ENCODE measurements around the gene CHRNB1.

Gene CHRNB1

GRCh38 chr17:7404737-7405349 is 40.0 kb upstream of the CHRNB1 start (continued):
- no peak for TF ChIP-seq ZNF585B (tag by site-specific recombination; IDR thresholded peaks at IDR 0.05)
- TF ChIP-seq ZNF768 (tag by site-specific recombination; IDR thresholded peaks at IDR 0.05), result no peak
- TF ChIP-seq ZNF843 (tag by site-specific recombination; IDR thresholded peaks at IDR 0.05), result no peak
- peak; percentile 70 for TF ChIP-seq GLIS1 (tag by site-specific recombination; IDR thresholded peaks at IDR 0.05)
- TF ChIP-seq ZNF513 (tag by site-specific recombination; IDR thresholded peaks at IDR 0.05), result no peak
- no peak for TF ChIP-seq ZNF707 (tag by site-specific recombination; IDR thresholded peaks at IDR 0.05)
- TF ChIP-seq ZNF202 (tag by site-specific recombination; IDR thresholded peaks at IDR 0.05; ENCODE audit: borderline replicate concordance), result no peak
- TF ChIP-seq ZNF558 (tag by site-specific recombination; IDR thresholded peaks at IDR 0.05), result no peak
- no peak for TF ChIP-seq KLF9 (tag by site-specific recombination; IDR thresholded peaks at IDR 0.05; ENCODE audit: low read depth)
- no peak for TF ChIP-seq ZBTB48 (tag by site-specific recombination; IDR thresholded peaks at IDR 0.05)
- TF ChIP-seq ZIC2 (tag by site-specific recombination; IDR thresholded peaks at IDR 0.05), result no peak
- TF ChIP-seq ZNF600 (tag by site-specific recombination; IDR thresholded peaks at IDR 0.05), result 0 out of 2 replicates have a peak, but pooled peaks have one; percentile 14
- peak; percentile 92 for TF ChIP-seq ZBTB20 (tag by site-specific recombination; IDR thresholded peaks at IDR 0.05)
- no peak for TF ChIP-seq ZNF324 (tag by site-specific recombination; IDR thresholded peaks at IDR 0.05)
- no peak for TF ChIP-seq ZNF791 (tag by site-specific recombination; IDR thresholded peaks at IDR 0.05)
- TF ChIP-seq ZSCAN30 (tag by site-specific recombination; IDR thresholded peaks at IDR 0.05), result peak; percentile 8; the same call in 1 of the 2 replicates
- no peak for TF ChIP-seq GLI2 (tag by site-specific recombination; IDR thresholded peaks at IDR 0.05; ENCODE audit: borderline replicate concordance, low read depth)
- peak; percentile 61 for TF ChIP-seq SP2 (tag by site-specific recombination; IDR thresholded peaks at IDR 0.05)
- 0 out of 2 replicates have a peak, but pooled peaks have one; percentile 26 for TF ChIP-seq ZBTB7A (tag by site-specific recombination; IDR thresholded peaks at IDR 0.05; ENCODE audit: low read depth)
- TF ChIP-seq, protein P1, sequence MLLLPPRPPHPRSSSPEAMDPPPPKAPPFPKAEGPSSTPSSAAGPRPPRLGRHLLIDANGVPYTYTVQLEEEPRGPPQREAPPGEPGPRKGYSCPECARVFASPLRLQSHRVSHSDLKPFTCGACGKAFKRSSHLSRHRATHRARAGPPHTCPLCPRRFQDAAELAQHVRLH (tag by site-specific recombination; IDR thresholded peaks at IDR 0.05), result no peak
- TF ChIP-seq ZNF292 (tag by site-specific recombination; IDR thresholded peaks at IDR 0.05; ENCODE audit: borderline replicate concordance, low read depth), result no peak

- Histone ChIP-seq H3K27ac (ENCODE audit: extremely low read depth, low read depth, low read length) (peak overlapping the region; percentile 31; the same call in 1 of the 2 replicates), H3K36me3 (ENCODE audit: control insufficient read depth in 2 of 2, insufficient read depth in 1 of 2, low read length in 2 of 2) (peaks cover 9 to 29% of the 10 kb centered on the region in 2 experiments; a peak in 2 of 3 replicates), H3K4me1 (ENCODE audit: control insufficient read depth, insufficient read depth, low read length) (peaks cover 8% of the 10 kb centered on the region), H3K9me3 (ENCODE audit: control insufficient read depth, insufficient read depth, low read depth, low read length) (no peaks in the 10 kb centered on the region), H3K4me3 (ENCODE audit: low read depth, low read length) (peak overlapping the region; percentile 69)
- ChIA-PET POLR2A (interaction anchor here (0.6 to 3.2 kb wide), 6 partner anchors 11 to 1357 kb away, joined by 3 to 31 read pairs (median 4); partner anchors contain the start of genes POLR2A and TMEM102), CTCF (interaction anchor here (1.0 to 1.7 kb wide), 2 partner anchors 13 to 31 kb away, joined by 4 to 5 read pairs; no protein-coding TSS in a partner anchor)
- TF ChIP-seq, protein P2, sequence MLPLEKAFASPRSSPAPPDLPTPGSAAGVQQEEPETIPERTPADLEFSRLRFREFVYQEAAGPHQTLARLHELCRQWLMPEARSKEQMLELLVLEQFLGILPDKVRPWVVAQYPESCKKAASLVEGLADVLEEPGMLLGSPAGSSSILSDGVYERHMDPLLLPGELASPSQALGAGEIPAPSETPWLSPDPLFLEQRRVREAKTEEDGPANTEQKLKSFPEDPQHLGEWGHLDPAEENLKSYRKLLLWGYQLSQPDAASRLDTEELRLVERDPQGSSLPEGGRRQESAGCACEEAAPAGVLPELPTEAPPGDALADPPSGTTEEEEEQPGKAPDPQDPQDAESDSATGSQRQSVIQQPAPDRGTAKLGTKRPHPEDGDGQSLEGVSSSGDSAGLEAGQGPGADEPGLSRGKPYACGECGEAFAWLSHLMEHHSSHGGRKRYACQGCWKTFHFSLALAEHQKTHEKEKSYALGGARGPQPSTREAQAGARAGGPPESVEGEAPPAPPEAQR (tag by site-specific recombination; IDR thresholded peaks at IDR 0.05), result no peak
- TF ChIP-seq MZF1 (tag by site-specific recombination; IDR thresholded peaks at IDR 0.05; ENCODE audit: borderline replicate concordance) (no peak), SP3 (tag by site-specific recombination; IDR thresholded peaks at IDR 0.05) (peak; percentile 41; the same call in 1 of the 2 replicates), ZNF670 (tag by site-specific recombination; IDR thresholded peaks at IDR 0.05; ENCODE audit: low read depth) (no peak), ZNF433 (tag by site-specific recombination; IDR thresholded peaks at IDR 0.05; ENCODE audit: low read depth) (no peak), ZNF292 (tag by site-specific recombination; IDR thresholded peaks at IDR 0.05; ENCODE audit: borderline replicate concordance, low read depth) (no peak), OVOL3 (tag by site-specific recombination; IDR thresholded peaks at IDR 0.05) (no peak), FEZF1 (tag by site-specific recombination; IDR thresholded peaks at IDR 0.05) (no peak), ZFHX2 (tag by site-specific recombination; conservative IDR thresholded peaks at IDR 0.05) (0 out of 2 replicates have a peak, but pooled peaks have one; percentile 25), ZNF510 (tag by site-specific recombination; IDR thresholded peaks at IDR 0.05; ENCODE audit: insufficient replicate concordance) (no peak), ZNF398 (tag by site-specific recombination; IDR thresholded peaks at IDR 0.05) (no peak; the same call in 1 of the 2 replicates)
Measured at GRCh38 chr17:7405350-7406234, 39.3 kb upstream of the CHRNB1 start.
